Measurements from ENCODE around the gene ARRB1. TPM values are rescaled to one million over a fixed set of nuclear protein-coding genes. Genes with fewer than 3 reads are reported as not detected.

Gene ARRB1
- total and polyA plus RNA-seq, 2 donors from 2014 or later = 17.6 to 53.8 TPM

- Histone ChIP-seq H3K27me3 (ENCODE audit: control insufficient read depth, insufficient read depth, low read length) (peaks cover 8% of the 10 kb centered on the region), H3K27ac (ENCODE audit: low read depth in 2 of 2, low read length in 2 of 2) (no peak overlapping the region), H3K4me1 (ENCODE audit: control insufficient read depth in 2 of 3, insufficient read depth in 2 of 3, low read depth in 1 of 3, low read length in 3 of 3) (peaks cover 0 to 2% (median 0%) of the 10 kb centered on the region in 3 donors), H3K9ac (ENCODE audit: low read length in 3 of 3) (no peak overlapping the region), H3K4me3 (ENCODE audit: low read length in 3 of 3) (no peak overlapping the region), H3K36me3 (ENCODE audit: control insufficient read depth in 2 of 3, insufficient read depth in 3 of 3, low read length in 3 of 3) (no peaks in the 10 kb centered on the region), H3K9me3 (ENCODE audit: control insufficient read depth in 2 of 3, insufficient read depth in 1 of 3, low read length in 3 of 3) (no peaks in the 10 kb centered on the region)
- DNase-seq = peak in 2 of 5 donors; percentile 15 to 26
- no peak for TF ChIP-seq CTCF (IDR thresholded peaks at IDR 0.05; ENCODE audit: borderline replicate concordance, extremely low read depth, insufficient read depth)
- FAIRE-seq = no peak
- intact Hi-C loops (cut with DNase I) = no loop called here
These were observed 115.4 kb downstream of the ARRB1 start for GRCh38 chr11:75236062-75236461.

GRCh38 chr11:75233754-75234172 is 117.7 kb downstream of the ARRB1 start:
- peak in 4 of 5 donors; percentile 58 to 93 (median 84) for DNase-seq
- Histone ChIP-seq H3K4me3 (ENCODE audit: low read length in 3 of 3) (no peak overlapping the region), H3K27me3 (ENCODE audit: control insufficient read depth, insufficient read depth, low read length) (no peaks in the 10 kb centered on the region), H3K4me1 (ENCODE audit: control insufficient read depth in 2 of 3, insufficient read depth in 2 of 3, low read depth in 1 of 3, low read length in 3 of 3) (no peaks in the 10 kb centered on the region), H3K9me3 (ENCODE audit: control insufficient read depth in 2 of 3, insufficient read depth in 1 of 3, low read length in 3 of 3) (no peaks in the 10 kb centered on the region), H3K9ac (ENCODE audit: low read length in 3 of 3) (no peak overlapping the region), H3K36me3 (ENCODE audit: control insufficient read depth in 2 of 3, insufficient read depth in 3 of 3, low read length in 3 of 3) (no peaks in the 10 kb centered on the region), H3K27ac (ENCODE audit: low read depth in 2 of 2, low read length in 2 of 2) (no peak overlapping the region)
- FAIRE-seq = no peak
- no peak for TF ChIP-seq CTCF (IDR thresholded peaks at IDR 0.05; ENCODE audit: borderline replicate concordance, extremely low read depth, insufficient read depth)
- intact Hi-C loops (cut with DNase I) = no loop called here

GRCh38 chr11:75230621-75231020 is 120.8 kb downstream of the ARRB1 start:
- H3K9ac ChIP-seq (ENCODE audit: low read length in 3 of 3) = no peak overlapping the region
- no peak for DNase-seq
- no peak for TF ChIP-seq CTCF (IDR thresholded peaks at IDR 0.05; ENCODE audit: borderline replicate concordance, extremely low read depth, insufficient read depth)
- H3K27me3 ChIP-seq (ENCODE audit: control insufficient read depth, insufficient read depth, low read length) = no peaks in the 10 kb centered on the region
- no peaks in the 10 kb centered on the region for H3K36me3 ChIP-seq (ENCODE audit: control insufficient read depth in 2 of 3, insufficient read depth in 3 of 3, low read length in 3 of 3)
- no peak overlapping the region for H3K4me3 ChIP-seq (ENCODE audit: low read length in 3 of 3)
- no peak overlapping the region for H3K27ac ChIP-seq (ENCODE audit: low read depth in 2 of 2, low read length in 2 of 2)
- intact Hi-C loops (cut with DNase I) = no loop called here
- no peaks in the 10 kb centered on the region for H3K4me1 ChIP-seq (ENCODE audit: control insufficient read depth in 2 of 3, insufficient read depth in 2 of 3, low read depth in 1 of 3, low read length in 3 of 3)
- no peaks in the 10 kb centered on the region for H3K9me3 ChIP-seq (ENCODE audit: control insufficient read depth in 2 of 3, insufficient read depth in 1 of 3, low read length in 3 of 3)
- no peak for FAIRE-seq

- Histone ChIP-seq H3K4me1 (ENCODE audit: control insufficient read depth in 2 of 3, insufficient read depth in 2 of 3, low read depth in 1 of 3, low read length in 3 of 3) (no peaks in the 10 kb centered on the region), H3K9ac (ENCODE audit: low read length in 3 of 3) (no peak overlapping the region), H3K27me3 (ENCODE audit: control insufficient read depth, insufficient read depth, low read length) (no peaks in the 10 kb centered on the region), H3K4me3 (ENCODE audit: low read length in 3 of 3) (no peak overlapping the region), H3K36me3 (ENCODE audit: control insufficient read depth in 2 of 3, insufficient read depth in 3 of 3, low read length in 3 of 3) (no peaks in the 10 kb centered on the region), H3K27ac (ENCODE audit: low read depth in 2 of 2, low read length in 2 of 2) (no peak overlapping the region), H3K9me3 (ENCODE audit: control insufficient read depth in 2 of 3, insufficient read depth in 1 of 3, low read length in 3 of 3) (no peaks in the 10 kb centered on the region)
- FAIRE-seq (no peak), DNase-seq (no peak)
- intact Hi-C loops (cut with DNase I) = no loop called here
- no peak for TF ChIP-seq CTCF (IDR thresholded peaks at IDR 0.05; ENCODE audit: borderline replicate concordance, extremely low read depth, insufficient read depth)
These were observed 122.0 kb downstream of the ARRB1 start for GRCh38 chr11:75229466-75229865.
